GM12878 (cell line): ENCODE results near the gene ITPKA. TPM values are rescaled to one million over a fixed set of nuclear protein-coding genes. Genes with fewer than 3 reads are reported as not detected.

Experiments
- ATAC-seq: fragments of 200-7000 bp; cut with Tn5 transposase; 3 replicates; pipeline ENCODE4 v1.9.1; 2020; ENCODE audit warnings: mild to moderate bottlenecking, moderate library complexity
- BruUV-seq: library from RNA; stranded (reverse); fragments of 400-500 nt; replicated peaks from 2 replicates; lab custom pipeline; 2021; lab: Mats Ljungman, UMichigan
- CTCF ChIA-PET: fragments of 300-600 bp; sonication (Branson Sonifier 250); formaldehyde crosslinking; extraction: SDS; loops from one replicate; lab custom pipeline; 2021; ENCODE audit warnings: inconsistent platforms; lab: Yijun Ruan, JAX
- POLR2A ChIA-PET: fragments of 350-600 bp; formaldehyde crosslinking; extraction: SDS; loops from one replicate; lab custom pipeline; 2021; ENCODE audit warnings: inconsistent platforms; lab: Charles Lee
- RAD21 ChIA-PET: fragments of 300-600 bp; sonication (Branson Sonifier 250); formaldehyde crosslinking; loops from one replicate; lab custom pipeline; 2023; ENCODE audit warnings: antibody characterized with exemption; ENCODE audit not compliant: unreplicated experiment; lab: Charles Lee
- SMC1A ChIA-PET: fragments of 300-600 bp; sonication (Branson Sonifier 250); formaldehyde crosslinking; loops from one replicate; lab custom pipeline; 2023; ENCODE audit not compliant: unreplicated experiment, uncharacterized antibody; lab: Charles Lee
- DNase-seq: peaks from one replicate; pipeline ENCODE4 v3.0.0-alpha.2; 2011; ENCODE audit warnings: low read depth, low spot score
- FAIRE-seq: peaks from 3 replicates; lab custom pipeline; 2011; peaks lifted over from hg19 to GRCh38; lab: Jason Lieb, UNC
- H2AFZ ChIP-seq: 2 replicates; pipeline ENCODE4 v1.6.0; 2011; ENCODE audit warnings: low read depth, low read length, control low read depth; ENCODE audit not compliant: control insufficient read depth
- H3K27ac ChIP-seq: 2 replicates; pipeline ENCODE4 v1.5.1; 2011; ENCODE audit warnings: control low read depth; ENCODE audit not compliant: control insufficient read depth, insufficient read depth
- H3K27me3 ChIP-seq, 2 experiments: replicated peaks in 1 of 2; 2 replicates each; pipeline versions ENCODE4 v1.6.0 to v1.6.1; 2011; ENCODE audit warnings: low read length in 1 of 2; ENCODE audit not compliant: control insufficient read depth in 2 of 2, insufficient read depth in 2 of 2
- H3K36me3 ChIP-seq, 2 experiments: 2 replicates each; pipeline ENCODE4 v1.5.1; 2011; ENCODE audit warnings: low read length in 1 of 2; ENCODE audit not compliant: control insufficient read depth in 2 of 2, insufficient read depth in 2 of 2
- H3K4me1 ChIP-seq: 2 replicates; pipeline ENCODE4 v1.6.1; 2011; ENCODE audit warnings: mild to moderate bottlenecking, low read length, moderate library complexity, mixed read lengths; ENCODE audit not compliant: control insufficient read depth, insufficient read depth
- H3K4me2 ChIP-seq: 2 replicates; pipeline ENCODE4 v1.6.0; 2011; ENCODE audit warnings: control low read depth; ENCODE audit not compliant: control insufficient read depth, insufficient read depth
- H3K4me3 ChIP-seq: fragments of 200-600 bp; sonication (generic); 2 replicates; pipeline ENCODE4 v1.5.1; 2016
- H3K79me2 ChIP-seq: 2 replicates; pipeline ENCODE4 v1.6.0; 2011; ENCODE audit warnings: low read length; ENCODE audit not compliant: control insufficient read depth, insufficient read depth
- H3K9ac ChIP-seq: 2 replicates; pipeline ENCODE4 v1.8.0; 2011; ENCODE audit warnings: low read length, control low read depth, mixed read lengths; ENCODE audit not compliant: control insufficient read depth, insufficient read depth
- H3K9me3 ChIP-seq: replicated peaks from 3 replicates; pipeline ENCODE4 v1.5.1; 2011; ENCODE audit warnings: mild to moderate bottlenecking, low read length; ENCODE audit not compliant: control insufficient read depth, insufficient read depth
- H4K20me1 ChIP-seq: 2 replicates; pipeline ENCODE4 v1.6.0; 2011; ENCODE audit not compliant: control insufficient read depth, insufficient read depth
- BACH1 ChIP-seq: fragments of 450-650 bp; IDR thresholded peaks from 2 replicates; pipeline ENCODE4 v1.6.1; 2017; ENCODE audit warnings: mild to moderate bottlenecking, borderline replicate concordance
- IRF5 ChIP-seq: fragments of 450-650 bp; IDR thresholded peaks from 2 replicates; pipeline ENCODE4 v1.6.1; 2017; ENCODE audit warnings: borderline replicate concordance
- MTA3 ChIP-seq: IDR thresholded peaks from 2 replicates; pipeline ENCODE4 v1.6.1; 2012; ENCODE audit warnings: low read length, inconsistent platforms, borderline replicate concordance
- NFXL1 ChIP-seq: fragments of 450-650 bp; IDR thresholded peaks from 2 replicates; pipeline ENCODE4 v1.6.1; 2017; ENCODE audit warnings: antibody characterized with exemption, mild to moderate bottlenecking, borderline replicate concordance
- RB1 ChIP-seq: fragments of 450-650 bp; formaldehyde crosslinking; IDR thresholded peaks from 2 replicates; pipeline ENCODE4 v1.6.1; 2017; ENCODE audit warnings: mild to moderate bottlenecking, borderline replicate concordance
- RELA ChIP-seq: fragments of 450-650 bp; IDR thresholded peaks from 2 replicates; pipeline ENCODE4 v1.8.0; 2014; ENCODE audit warnings: borderline replicate concordance; ENCODE audit not compliant: partially characterized antibody
- WGBS: methylation state at CpG from one replicate; pipeline ENCODE4 v1.1.6; 2016; ENCODE audit warnings: low lambda C conversion rate; ENCODE audit not compliant: insufficient replicate concordance, insufficient coverage; ENCODE audit errors: missing lambda C conversion rate; 5-methylcytosine and 5-hydroxymethylcytosine counted together
- in situ Hi-C: fragments of 300-500 bp; cut with MboI; formaldehyde crosslinking; loops from 9 replicates; pipeline ENCODE4 v1.14.3; 2018; ENCODE audit warnings: mixed read lengths
- intact Hi-C: fragments of 100-400 bp; cut with micrococcal nuclease; formaldehyde crosslinking; loops from one replicate; pipeline ENCODE4 v1.14.2; 2022; ENCODE audit not compliant: unreplicated experiment
- polyA plus RNA-seq, 11 experiments: library from polyadenylated mRNA; depleted of rRNA in 4 of 11; unstranded in 6 of 11; stranded (reverse) in 5 of 11; fragments of >200 nt; fragmentation: Nextera tagmentation in 4 of 11; fragmentation: Illumina TruSeq in 1 of 11; extraction: Ambion mirVana in 4 of 11; extraction: Trizol in 1 of 11; gene quantifications; 1 replicate in 1 of 11; 2 replicates in 10 of 11; pipeline versions ENCODE4 v1.2.1 to v1.2.3, GENCODE V29; 2011 to 2016; ENCODE audit warnings: inconsistent platforms in 2 of 11, missing spikeins in 2 of 11, low read depth in 1 of 11
- total RNA-seq, 4 experiments: library from RNA; depleted of rRNA in 3 of 4; stranded (reverse); fragments of >200 nt in 3 of 4; fragmentation: Illumina TruSeq in 1 of 4; extraction: Trizol in 1 of 4; gene quantifications; 2 replicates each; pipeline versions ENCODE4 v1.2.1 to v1.2.3, GENCODE V29; 2013 to 2021
- TF ChIP-seq, protein P1 (sequence below): fragments of 150-350 bp; IDR thresholded peaks from 2 replicates; pipeline ENCODE4 v1.6.1; 2016; ENCODE audit warnings: low read depth, low read length
- TF ChIP-seq, protein P2 (sequence below): fragments of 150-350 bp; IDR thresholded peaks from 2 replicates; pipeline ENCODE4 v1.6.1; 2014; ENCODE audit warnings: mild to moderate bottlenecking, low read depth, low read length

ITPKA gene
- total and polyA plus RNA-seq, 10 of the 15 experiments (the other 5 are each of a cell fraction or from before 2014, with no cell fraction given): 0.04 to 1.5 (median 0.49) TPM; not detected in 1

- Histone ChIP-seq H3K27me3 (no peaks in the 10 kb centered on the region), H2AFZ (no peak overlapping the region), H3K4me2 (no peak overlapping the region), H3K27ac (no peak overlapping the region), H3K36me3 (peaks cover 4 to 8% of the 10 kb centered on the region in 2 experiments), H3K79me2 (no peaks in the 10 kb centered on the region), H4K20me1 (no peaks in the 10 kb centered on the region), H3K9me3 (no peaks in the 10 kb centered on the region), H3K4me3 (no peak overlapping the region), H3K4me1 (no peaks in the 10 kb centered on the region), H3K9ac (no peak overlapping the region)
- in situ Hi-C loops: no loop called here
- no peak for TF ChIP-seq RELA
- TF ChIP-seq, protein P1, sequence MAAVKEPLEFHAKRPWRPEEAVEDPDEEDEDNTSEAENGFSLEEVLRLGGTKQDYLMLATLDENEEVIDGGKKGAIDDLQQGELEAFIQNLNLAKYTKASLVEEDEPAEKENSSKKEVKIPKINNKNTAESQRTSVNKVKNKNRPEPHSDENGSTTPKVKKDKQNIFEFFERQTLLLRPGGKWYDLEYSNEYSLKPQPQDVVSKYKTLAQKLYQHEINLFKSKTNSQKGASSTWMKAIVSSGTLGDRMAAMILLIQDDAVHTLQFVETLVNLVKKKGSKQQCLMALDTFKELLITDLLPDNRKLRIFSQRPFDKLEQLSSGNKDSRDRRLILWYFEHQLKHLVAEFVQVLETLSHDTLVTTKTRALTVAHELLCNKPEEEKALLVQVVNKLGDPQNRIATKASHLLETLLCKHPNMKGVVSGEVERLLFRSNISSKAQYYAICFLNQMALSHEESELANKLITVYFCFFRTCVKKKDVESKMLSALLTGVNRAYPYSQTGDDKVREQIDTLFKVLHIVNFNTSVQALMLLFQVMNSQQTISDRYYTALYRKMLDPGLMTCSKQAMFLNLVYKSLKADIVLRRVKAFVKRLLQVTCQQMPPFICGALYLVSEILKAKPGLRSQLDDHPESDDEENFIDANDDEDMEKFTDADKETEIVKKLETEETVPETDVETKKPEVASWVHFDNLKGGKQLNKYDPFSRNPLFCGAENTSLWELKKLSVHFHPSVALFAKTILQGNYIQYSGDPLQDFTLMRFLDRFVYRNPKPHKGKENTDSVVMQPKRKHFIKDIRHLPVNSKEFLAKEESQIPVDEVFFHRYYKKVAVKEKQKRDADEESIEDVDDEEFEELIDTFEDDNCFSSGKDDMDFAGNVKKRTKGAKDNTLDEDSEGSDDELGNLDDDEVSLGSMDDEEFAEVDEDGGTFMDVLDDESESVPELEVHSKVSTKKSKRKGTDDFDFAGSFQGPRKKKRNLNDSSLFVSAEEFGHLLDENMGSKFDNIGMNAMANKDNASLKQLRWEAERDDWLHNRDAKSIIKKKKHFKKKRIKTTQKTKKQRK: no peak
- TF ChIP-seq IRF5: no peak
- TF ChIP-seq, protein P2, sequence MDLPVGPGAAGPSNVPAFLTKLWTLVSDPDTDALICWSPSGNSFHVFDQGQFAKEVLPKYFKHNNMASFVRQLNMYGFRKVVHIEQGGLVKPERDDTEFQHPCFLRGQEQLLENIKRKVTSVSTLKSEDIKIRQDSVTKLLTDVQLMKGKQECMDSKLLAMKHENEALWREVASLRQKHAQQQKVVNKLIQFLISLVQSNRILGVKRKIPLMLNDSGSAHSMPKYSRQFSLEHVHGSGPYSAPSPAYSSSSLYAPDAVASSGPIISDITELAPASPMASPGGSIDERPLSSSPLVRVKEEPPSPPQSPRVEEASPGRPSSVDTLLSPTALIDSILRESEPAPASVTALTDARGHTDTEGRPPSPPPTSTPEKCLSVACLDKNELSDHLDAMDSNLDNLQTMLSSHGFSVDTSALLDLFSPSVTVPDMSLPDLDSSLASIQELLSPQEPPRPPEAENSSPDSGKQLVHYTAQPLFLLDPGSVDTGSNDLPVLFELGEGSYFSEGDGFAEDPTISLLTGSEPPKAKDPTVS: no peak
- TF ChIP-seq BACH1: no peak
- no peak for TF ChIP-seq NFXL1
- no peak for TF ChIP-seq MTA3
- TF ChIP-seq RB1: no peak
- intact Hi-C loops: no loop called here
- CTCF ChIA-PET: no interaction called here
- no TSS peak for BruUV-seq
- POLR2A ChIA-PET: no interaction called here
- ATAC-seq (no peak), DNase-seq (no peak), FAIRE-seq (no peak)
- RAD21 ChIA-PET: no interaction called here
- SMC1A ChIA-PET: no interaction called here
- WGBS: 100% methylated on average over 1 of the region's 1 CpG
Measured at GRCh38 chr15:41535544-41535943, 41.9 kb downstream of the ITPKA start.
